ENCODE data around the gene GNG13.

DNA sequence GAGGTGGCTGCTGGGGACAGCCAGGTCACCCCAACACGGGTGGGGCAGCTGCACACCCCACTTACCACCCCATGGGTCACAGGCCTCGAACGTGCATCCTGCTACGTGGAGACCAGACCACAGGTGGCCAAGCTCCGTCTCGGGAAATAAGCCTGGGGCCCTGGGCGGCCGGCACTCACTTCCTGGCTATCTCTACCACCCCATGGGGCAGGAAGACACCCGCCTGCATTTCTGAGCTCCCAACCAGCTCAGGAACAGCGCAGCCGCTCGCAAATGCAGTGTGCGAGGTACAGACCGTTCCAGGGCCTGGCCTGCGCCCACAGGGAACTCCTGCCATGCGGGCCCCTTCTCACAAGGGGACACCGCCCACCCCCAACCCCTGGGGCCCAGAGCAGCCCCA lies 4.9 kb upstream of the GNG13 start:
- no peak for TF ChIP-seq CTCF (IDR thresholded peaks at IDR 0.05; ENCODE audit: insufficient read depth, low read depth, low read length)
- TF ChIP-seq EZH2 (IDR thresholded peaks at IDR 0.05; ENCODE audit: insufficient read depth, low read length) = no peak

Data from astrocyte (in vitro differentiated cells and primary cell).